Measurements from ENCODE around the gene NUP210L. TPM values are rescaled to one million over a fixed set of nuclear protein-coding genes. Genes with fewer than 3 reads are reported as not detected.

The NUP210L gene
- total and polyA plus RNA-seq, 2 of the 13 experiments (the other 11 are each of a cell fraction or from before 2014, with no cell fraction given) = not detected

DNA sequence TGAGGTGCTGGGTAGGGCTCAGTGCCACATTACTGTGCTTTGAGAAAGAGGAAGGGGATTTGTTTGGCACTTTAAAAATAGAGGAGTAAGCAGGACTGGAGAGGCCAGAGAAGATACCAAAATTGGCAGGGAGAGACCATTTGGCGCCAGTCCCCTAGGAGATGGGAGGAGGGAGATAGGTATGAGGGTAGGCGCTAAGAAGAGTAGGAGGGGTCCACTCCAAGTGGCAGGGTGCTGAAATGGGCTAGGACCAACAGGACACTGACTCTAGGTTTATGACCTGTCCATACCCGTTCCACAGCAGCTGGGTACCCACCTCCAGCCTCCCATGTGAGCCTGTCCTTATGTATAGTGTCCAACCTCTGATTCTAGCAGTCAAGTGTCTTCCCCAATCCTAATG, 195.4 kb downstream of the NUP210L start:
- H4K20me1 ChIP-seq (ENCODE audit: insufficient read depth, low read length) = peaks cover 7% of the 10 kb centered on the region; the same call in 1 of the 2 replicates
- no peak for ATAC-seq
- no peak overlapping the region for H3K27ac ChIP-seq (ENCODE audit: extremely low read length, insufficient read depth, low read length)
- BruUV-seq (replicated peaks) = no TSS peak
- ChIA-PET CTCF (ENCODE audit: low intra/inter-chr PET ratio, low total read pairs) (no interaction called here), POLR2A (interaction anchor here (1.4 to 7.0 kb wide), 4 partner anchors 8 to 36 kb away, joined by 4 to 89 read pairs (median 12); partner anchors contain the start of genes CREB3L4, DENND4B and GATAD2B)
- peaks cover 60% of the 10 kb centered on the region for H3K79me2 ChIP-seq (ENCODE audit: insufficient read depth, low read length)
- no peak overlapping the region for H2AFZ ChIP-seq (ENCODE audit: low read length)
- peaks cover 0 to 7% of the 10 kb centered on the region in 2 experiments; a peak in 1 of 5 replicates for H3K27me3 ChIP-seq (ENCODE audit: control insufficient read depth in 1 of 2, insufficient read depth in 2 of 2, low read length in 2 of 2)
- no peak for DNase-seq (ENCODE audit: low spot score)
- intact Hi-C loops (cut with micrococcal nuclease; ENCODE audit: unreplicated experiment) (loop anchor here (5.0 kb wide), 1 partner anchor 37 kb away; the partner anchor contains the start of gene GATAD2B), in situ Hi-C loops (cut with HindIII; ENCODE audit: extremely low pct_ligation_motif_present, low pct_unique_long_range_greater_than_20kb) (no loop called here)
- H3K9ac ChIP-seq (ENCODE audit: insufficient read depth, low read depth, low read length) = no peak overlapping the region
- no peaks in the 10 kb centered on the region for H3K9me3 ChIP-seq (ENCODE audit: low read length)
- 87% methylated on average over 2 of the region's 3 CpGs for WGBS (ENCODE audit: low lambda C conversion rate)
- no peak for FAIRE-seq
- H3K4me1 ChIP-seq (ENCODE audit: insufficient read depth, low read length) = peaks cover 58% of the 10 kb centered on the region
- H3K4me3 ChIP-seq (replicated peaks in 1 of 3; ENCODE audit: insufficient read depth in 1 of 3, low read depth in 2 of 3, low read length in 3 of 3) = no peak overlapping the region
- TF ChIP-seq MTF1 (CRISPR knock-in tag; IDR thresholded peaks at IDR 0.05) = no peak
- TF ChIP-seq PPARG (CRISPR knock-in tag; conservative IDR thresholded peaks at IDR 0.05) = no peak
- TF ChIP-seq, protein P1, sequence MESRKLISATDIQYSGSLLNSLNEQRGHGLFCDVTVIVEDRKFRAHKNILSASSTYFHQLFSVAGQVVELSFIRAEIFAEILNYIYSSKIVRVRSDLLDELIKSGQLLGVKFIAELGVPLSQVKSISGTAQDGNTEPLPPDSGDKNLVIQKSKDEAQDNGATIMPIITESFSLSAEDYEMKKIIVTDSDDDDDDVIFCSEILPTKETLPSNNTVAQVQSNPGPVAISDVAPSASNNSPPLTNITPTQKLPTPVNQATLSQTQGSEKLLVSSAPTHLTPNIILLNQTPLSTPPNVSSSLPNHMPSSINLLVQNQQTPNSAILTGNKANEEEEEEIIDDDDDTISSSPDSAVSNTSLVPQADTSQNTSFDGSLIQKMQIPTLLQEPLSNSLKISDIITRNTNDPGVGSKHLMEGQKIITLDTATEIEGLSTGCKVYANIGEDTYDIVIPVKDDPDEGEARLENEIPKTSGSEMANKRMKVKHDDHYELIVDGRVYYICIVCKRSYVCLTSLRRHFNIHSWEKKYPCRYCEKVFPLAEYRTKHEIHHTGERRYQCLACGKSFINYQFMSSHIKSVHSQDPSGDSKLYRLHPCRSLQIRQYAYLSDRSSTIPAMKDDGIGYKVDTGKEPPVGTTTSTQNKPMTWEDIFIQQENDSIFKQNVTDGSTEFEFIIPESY (CRISPR knock-in tag; IDR thresholded peaks at IDR 0.05) = peak; percentile 39; the same call in 1 of the 2 replicates
- TF ChIP-seq FOXP1 (IDR thresholded peaks at IDR 0.05) = no peak
- no peak for TF ChIP-seq FOXP1 (CRISPR knock-in tag; IDR thresholded peaks at IDR 0.05)
- TF ChIP-seq GLI4 (CRISPR knock-in tag; IDR thresholded peaks at IDR 0.05; ENCODE audit: borderline replicate concordance) = no peak
- TF ChIP-seq, protein P2, sequence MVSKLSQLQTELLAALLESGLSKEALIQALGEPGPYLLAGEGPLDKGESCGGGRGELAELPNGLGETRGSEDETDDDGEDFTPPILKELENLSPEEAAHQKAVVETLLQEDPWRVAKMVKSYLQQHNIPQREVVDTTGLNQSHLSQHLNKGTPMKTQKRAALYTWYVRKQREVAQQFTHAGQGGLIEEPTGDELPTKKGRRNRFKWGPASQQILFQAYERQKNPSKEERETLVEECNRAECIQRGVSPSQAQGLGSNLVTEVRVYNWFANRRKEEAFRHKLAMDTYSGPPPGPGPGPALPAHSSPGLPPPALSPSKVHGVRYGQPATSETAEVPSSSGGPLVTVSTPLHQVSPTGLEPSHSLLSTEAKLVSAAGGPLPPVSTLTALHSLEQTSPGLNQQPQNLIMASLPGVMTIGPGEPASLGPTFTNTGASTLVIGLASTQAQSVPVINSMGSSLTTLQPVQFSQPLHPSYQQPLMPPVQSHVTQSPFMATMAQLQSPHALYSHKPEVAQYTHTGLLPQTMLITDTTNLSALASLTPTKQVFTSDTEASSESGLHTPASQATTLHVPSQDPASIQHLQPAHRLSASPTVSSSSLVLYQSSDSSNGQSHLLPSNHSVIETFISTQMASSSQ (IDR thresholded peaks at IDR 0.05; ENCODE audit: low read depth) = no peak
- TF ChIP-seq, protein P2 (CRISPR knock-in tag; IDR thresholded peaks at IDR 0.05; ENCODE audit: borderline replicate concordance) = no peak
- TF ChIP-seq RBFOX2 (IDR thresholded peaks at IDR 0.05; ENCODE audit: low read depth, low read length) = 0 out of 2 replicates have a peak, but pooled peaks have one; percentile 34
- TF ChIP-seq ZNF350 (CRISPR knock-in tag; IDR thresholded peaks at IDR 0.05; ENCODE audit: borderline replicate concordance, low read depth) = no peak
- TF ChIP-seq RFX5 (IDR thresholded peaks at IDR 0.05; ENCODE audit: low read depth, low read length) = no peak
- H3K4me2 ChIP-seq (ENCODE audit: low read depth, low read length) = peak overlapping the region; percentile 80
- H3K36me3 ChIP-seq (replicated peaks in 1 of 2; ENCODE audit: control insufficient read depth in 1 of 2, insufficient read depth in 2 of 2, low read length in 2 of 2) = peaks cover 0 to 16% of the 10 kb centered on the region in 2 experiments; a peak in 2 of 5 replicates

All from HepG2 (cell line).